Measurements from ENCODE around the gene SERINC5. TPM values are rescaled to one million over a fixed set of nuclear protein-coding genes. Genes with fewer than 3 reads are reported as not detected.
A peak's percentile ranks its signal among the peaks of the same experiment; 100 is the strongest.

SERINC5 gene
- total RNA-seq, 4 donors from 2014 or later: 22.6 to 26.9 (median 24.8) TPM

DNA sequence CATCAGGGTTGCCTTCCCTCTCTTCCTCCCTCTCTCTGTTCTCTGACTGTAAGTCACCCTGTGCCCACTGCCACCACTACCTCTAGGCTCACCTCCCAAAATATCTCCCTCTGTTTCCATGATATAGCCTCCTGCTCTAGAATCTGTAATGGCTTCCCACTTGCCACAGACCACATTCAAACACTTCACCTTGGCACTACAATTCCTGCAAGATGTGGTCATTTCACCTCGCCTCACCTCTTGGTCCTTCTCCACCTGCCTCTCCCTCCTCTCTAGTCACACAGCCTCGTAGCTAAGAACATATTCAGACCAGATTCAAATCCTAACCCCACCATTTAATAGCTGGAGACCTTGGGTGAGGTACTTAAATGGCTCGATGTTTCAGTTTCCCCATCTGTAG is 56.9 kb downstream of the SERINC5 start:
- intact Hi-C loops (cut with DNase I): no loop called here
- DNase-seq: no peak
- Histone ChIP-seq H3K9me3 (no peaks in the 10 kb centered on the region), H3K4me3 (replicated peaks in 1 of 3) (no peak overlapping the region), H3K27ac (no peak overlapping the region), H3K4me1 (peaks cover 0 to 16% of the 10 kb centered on the region in 2 donors), H3K36me3 (no peaks in the 10 kb centered on the region), H3K27me3 (no peaks in the 10 kb centered on the region)
- WGBS, 2 donors: 92 to 96% methylated on average over 3 of the region's 3 CpGs
- TF ChIP-seq POLR2A (IDR thresholded peaks at IDR 0.05): no peak
- TF ChIP-seq, protein P1, sequence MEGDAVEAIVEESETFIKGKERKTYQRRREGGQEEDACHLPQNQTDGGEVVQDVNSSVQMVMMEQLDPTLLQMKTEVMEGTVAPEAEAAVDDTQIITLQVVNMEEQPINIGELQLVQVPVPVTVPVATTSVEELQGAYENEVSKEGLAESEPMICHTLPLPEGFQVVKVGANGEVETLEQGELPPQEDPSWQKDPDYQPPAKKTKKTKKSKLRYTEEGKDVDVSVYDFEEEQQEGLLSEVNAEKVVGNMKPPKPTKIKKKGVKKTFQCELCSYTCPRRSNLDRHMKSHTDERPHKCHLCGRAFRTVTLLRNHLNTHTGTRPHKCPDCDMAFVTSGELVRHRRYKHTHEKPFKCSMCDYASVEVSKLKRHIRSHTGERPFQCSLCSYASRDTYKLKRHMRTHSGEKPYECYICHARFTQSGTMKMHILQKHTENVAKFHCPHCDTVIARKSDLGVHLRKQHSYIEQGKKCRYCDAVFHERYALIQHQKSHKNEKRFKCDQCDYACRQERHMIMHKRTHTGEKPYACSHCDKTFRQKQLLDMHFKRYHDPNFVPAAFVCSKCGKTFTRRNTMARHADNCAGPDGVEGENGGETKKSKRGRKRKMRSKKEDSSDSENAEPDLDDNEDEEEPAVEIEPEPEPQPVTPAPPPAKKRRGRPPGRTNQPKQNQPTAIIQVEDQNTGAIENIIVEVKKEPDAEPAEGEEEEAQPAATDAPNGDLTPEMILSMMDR (IDR thresholded peaks at IDR 0.05): no peak

DNA sequence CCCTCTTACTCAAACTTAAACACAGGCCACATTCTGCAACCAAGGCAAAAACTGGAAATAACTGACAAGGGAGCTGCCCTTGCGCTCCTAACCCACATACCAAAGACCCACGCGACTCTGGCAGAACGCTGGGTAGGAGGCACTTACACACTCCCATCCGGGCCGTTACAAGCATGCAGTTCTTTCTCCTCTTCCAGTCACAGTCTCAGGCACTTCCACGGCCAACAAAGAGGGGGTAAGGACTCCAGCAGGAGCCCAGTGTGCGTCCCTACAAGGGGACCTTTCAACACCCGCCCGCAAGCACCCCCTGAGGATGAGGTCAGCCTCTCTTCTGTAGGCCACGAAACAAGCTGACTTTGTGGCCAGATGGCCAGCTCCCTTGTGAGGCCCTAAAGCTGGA is 57.4 kb downstream of the SERINC5 start:
- 70 to 80% methylated on average over 9 to 11 of the region's 11 CpGs for WGBS, 2 donors
- TF ChIP-seq, protein P1 (IDR thresholded peaks at IDR 0.05): no peak
- no peak for TF ChIP-seq POLR2A (IDR thresholded peaks at IDR 0.05)
- Histone ChIP-seq H3K27ac (no peak overlapping the region), H3K27me3 (no peaks in the 10 kb centered on the region), H3K4me3 (replicated peaks in 1 of 3) (no peak overlapping the region), H3K36me3 (no peaks in the 10 kb centered on the region), H3K9me3 (no peaks in the 10 kb centered on the region), H3K4me1 (peaks cover 3 to 21% of the 10 kb centered on the region in 2 donors)
- intact Hi-C loops (cut with DNase I): no loop called here
- peak in 1 of 2 donors; percentile 18 for DNase-seq

DNA sequence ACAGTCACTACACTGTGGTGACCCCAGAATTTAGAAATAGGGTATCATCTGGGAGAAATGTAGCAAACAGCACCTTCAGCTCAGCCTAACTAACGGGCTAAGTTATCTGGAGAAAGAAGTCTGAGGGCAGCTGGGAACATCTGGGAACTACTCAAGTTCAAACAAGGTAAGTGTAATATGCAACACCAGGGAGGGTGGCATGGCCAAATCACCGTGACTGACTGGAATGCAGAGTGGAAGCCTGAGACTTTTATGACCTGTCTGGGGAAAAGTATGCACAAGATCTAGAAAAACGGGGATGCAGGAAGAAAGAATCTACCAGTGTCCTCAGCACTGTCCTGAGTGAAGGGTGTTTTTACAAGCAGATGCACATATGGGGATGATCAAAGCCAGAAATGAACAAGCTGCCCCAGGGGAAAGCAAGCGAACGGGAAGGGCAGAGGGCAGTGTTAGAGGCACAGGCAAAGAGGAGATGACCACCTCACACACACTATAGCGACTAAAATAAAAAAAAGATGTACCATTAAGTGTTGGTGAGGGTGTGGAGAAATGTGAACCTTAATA is 59.9 kb downstream of the SERINC5 start:
- no peaks in the 10 kb centered on the region for H3K27me3 ChIP-seq
- no peaks in the 10 kb centered on the region for H3K36me3 ChIP-seq
- DNase-seq: peak in 1 of 2 donors; percentile 26
- H3K4me1 ChIP-seq: peaks cover 26 to 45% of the 10 kb centered on the region in 2 donors
- no peak overlapping the region for H3K4me3 ChIP-seq (replicated peaks in 1 of 3)
- TF ChIP-seq, protein P1 (IDR thresholded peaks at IDR 0.05): no peak
- no peak for TF ChIP-seq POLR2A (IDR thresholded peaks at IDR 0.05)
- intact Hi-C loops (cut with DNase I): no loop called here
- H3K9me3 ChIP-seq: no peaks in the 10 kb centered on the region
- 86 to 90% methylated on average over 6 of the region's 6 CpGs for WGBS, 2 donors
- no peak overlapping the region for H3K27ac ChIP-seq

DNA sequence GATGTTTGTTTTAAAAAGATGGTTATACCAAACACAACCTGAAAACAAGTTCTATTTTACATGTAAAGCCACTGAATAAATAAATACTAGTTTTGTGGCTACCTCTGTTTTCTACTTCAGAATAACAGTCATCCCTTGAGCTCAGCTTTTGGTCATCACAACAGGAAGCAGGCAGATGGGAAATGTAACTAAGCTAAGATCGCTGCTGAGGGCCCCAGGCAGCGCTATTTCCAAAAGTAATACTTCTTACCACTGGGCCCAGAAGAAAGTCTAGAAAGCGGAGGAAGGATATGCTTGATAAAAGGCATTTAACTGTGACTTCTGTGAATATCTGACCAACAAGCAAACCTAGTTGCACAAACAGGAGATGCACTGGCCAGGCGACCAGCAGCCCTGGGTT is 61.4 kb downstream of the SERINC5 start:
- Histone ChIP-seq H3K27ac (peak overlapping the region in 1 of 3 donors; percentile 98), H3K9me3 (no peaks in the 10 kb centered on the region), H3K27me3 (no peaks in the 10 kb centered on the region), H3K36me3 (no peaks in the 10 kb centered on the region), H3K4me3 (replicated peaks in 1 of 3) (no peak overlapping the region), H3K4me1 (peaks cover 34 to 56% of the 10 kb centered on the region in 2 donors)
- intact Hi-C loops (cut with DNase I): no loop called here
- DNase-seq: no peak
- WGBS, 2 donors: 88 to 94% methylated on average over 4 of the region's 4 CpGs
- no peak for TF ChIP-seq POLR2A (IDR thresholded peaks at IDR 0.05)
- TF ChIP-seq, protein P1 (IDR thresholded peaks at IDR 0.05): no peak

- intact Hi-C loops (cut with DNase I): no loop called here
- Histone ChIP-seq H3K36me3 (no peaks in the 10 kb centered on the region), H3K4me1 (peaks cover 34 to 56% of the 10 kb centered on the region in 2 donors), H3K27ac (peak overlapping the region; percentile 86 to 98 (median 98)), H3K9me3 (no peaks in the 10 kb centered on the region), H3K27me3 (no peaks in the 10 kb centered on the region), H3K4me3 (replicated peaks in 1 of 3) (no peak overlapping the region)
- no peak for DNase-seq
- TF ChIP-seq POLR2A (IDR thresholded peaks at IDR 0.05): no peak
- TF ChIP-seq, protein P1 (IDR thresholded peaks at IDR 0.05): no peak
- WGBS, 2 donors: 63% methylated on average over 7 of the region's 7 CpGs
Observed at GRCh38 chr5:80193401-80193800, 62.4 kb downstream of the SERINC5 start.

Data from thyroid gland (tissue), 4 donors.